ENCODE results near the gene CD300LG.

- TF ChIP-seq, protein P1, sequence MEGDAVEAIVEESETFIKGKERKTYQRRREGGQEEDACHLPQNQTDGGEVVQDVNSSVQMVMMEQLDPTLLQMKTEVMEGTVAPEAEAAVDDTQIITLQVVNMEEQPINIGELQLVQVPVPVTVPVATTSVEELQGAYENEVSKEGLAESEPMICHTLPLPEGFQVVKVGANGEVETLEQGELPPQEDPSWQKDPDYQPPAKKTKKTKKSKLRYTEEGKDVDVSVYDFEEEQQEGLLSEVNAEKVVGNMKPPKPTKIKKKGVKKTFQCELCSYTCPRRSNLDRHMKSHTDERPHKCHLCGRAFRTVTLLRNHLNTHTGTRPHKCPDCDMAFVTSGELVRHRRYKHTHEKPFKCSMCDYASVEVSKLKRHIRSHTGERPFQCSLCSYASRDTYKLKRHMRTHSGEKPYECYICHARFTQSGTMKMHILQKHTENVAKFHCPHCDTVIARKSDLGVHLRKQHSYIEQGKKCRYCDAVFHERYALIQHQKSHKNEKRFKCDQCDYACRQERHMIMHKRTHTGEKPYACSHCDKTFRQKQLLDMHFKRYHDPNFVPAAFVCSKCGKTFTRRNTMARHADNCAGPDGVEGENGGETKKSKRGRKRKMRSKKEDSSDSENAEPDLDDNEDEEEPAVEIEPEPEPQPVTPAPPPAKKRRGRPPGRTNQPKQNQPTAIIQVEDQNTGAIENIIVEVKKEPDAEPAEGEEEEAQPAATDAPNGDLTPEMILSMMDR (IDR thresholded peaks at IDR 0.05): no peak
- TF ChIP-seq EP300 (IDR thresholded peaks at IDR 0.05): no peak
- no peak for TF ChIP-seq POLR2A (IDR thresholded peaks at IDR 0.05)
- TF ChIP-seq POLR2AphosphoS5 (IDR thresholded peaks at IDR 0.05): no peak
Measured at GRCh38 chr17:43860077-43860725, 13.2 kb downstream of the CD300LG start.

Data from suprapubic skin (tissue), 4 donors.